GM19238 (cell line): ENCODE results near the gene NTM.

Source experiments
- DNase-seq: peaks from one replicate; pipeline ENCODE4 v3.0.0; 2011; ENCODE audit warnings: low spot score; ENCODE audit not compliant: insufficient read length

NTM gene

GRCh38 chr11:131713529-131714134 lies 343.2 kb downstream of the NTM start:
- DNase-seq: no peak

GRCh38 chr11:131717616-131718015 lies 347.2 kb downstream of the NTM start:
- no peak for DNase-seq

GRCh38 chr11:131723088-131723487 lies 352.7 kb downstream of the NTM start:
- DNase-seq: no peak

GRCh38 chr11:131724436-131724975 lies 354.1 kb downstream of the NTM start:
- no peak for DNase-seq

- DNase-seq: no peak
Observed at GRCh38 chr11:131734871-131735270, 364.5 kb downstream of the NTM start.

- no peak for DNase-seq
Observed at GRCh38 chr11:131737357-131737756, 366.9 kb downstream of the NTM start.

- DNase-seq: no peak
Observed at GRCh38 chr11:131739243-131739882, 368.9 kb downstream of the NTM start.

GRCh38 chr11:131744847-131745246 lies 374.4 kb downstream of the NTM start:
- DNase-seq: no peak

GRCh38 chr11:131745405-131745804 lies 375.0 kb downstream of the NTM start:
- DNase-seq: no peak

- no peak for DNase-seq
Observed at GRCh38 chr11:131746201-131746600, 375.8 kb downstream of the NTM start.

- peak; percentile 29 for DNase-seq
Observed at GRCh38 chr11:131748151-131749050, 378.0 kb downstream of the NTM start.

GRCh38 chr11:131749101-131749500 lies 378.7 kb downstream of the NTM start:
- no peak for DNase-seq

- DNase-seq: no peak
Observed at GRCh38 chr11:131750152-131750551, 379.7 kb downstream of the NTM start.

GRCh38 chr11:131750692-131751091 lies 380.3 kb downstream of the NTM start:
- no peak for DNase-seq

GRCh38 chr11:131754671-131755070 lies 384.3 kb downstream of the NTM start:
- DNase-seq: no peak

- no peak for DNase-seq
Observed at GRCh38 chr11:131756479-131757110, 386.2 kb downstream of the NTM start.

GRCh38 chr11:131758726-131759125 lies 388.3 kb downstream of the NTM start:
- no peak for DNase-seq

- no peak for DNase-seq
Observed at GRCh38 chr11:131759140-131759539, 388.7 kb downstream of the NTM start.

- DNase-seq: no peak
Observed at GRCh38 chr11:131760091-131761061, 390.0 kb downstream of the NTM start.

GRCh38 chr11:131762346-131763110 lies 392.1 kb downstream of the NTM start:
- no peak for DNase-seq
